Subcutaneous adipose tissue (tissue), 4 donors: Measurements from ENCODE around the gene SH3PXD2A. TPM values are rescaled to one million over a fixed set of nuclear protein-coding genes. Genes with fewer than 3 reads are reported as not detected.

ENCODE experiments used
- CTCF ChIP-seq: fragments of 450-650 bp; IDR thresholded peaks from one replicate; pipeline ENCODE4 v1.5.1; 2016; ENCODE audit warnings: low read depth, mild to moderate bottlenecking, control low read depth, antibody characterized with exemption, moderate library complexity
- total RNA-seq, 4 donors: library from RNA; depleted of rRNA; stranded (reverse); fragments of >200 nt; gene quantifications; one replicate each; pipeline ENCODE4 v1.1.0, GENCODE V29; 2016

The SH3PXD2A gene
- total RNA-seq, 4 donors from 2014 or later: 13.0 to 23.6 (median 18.7) TPM

GRCh38 chr10:103666087-103666761, 189.2 kb downstream of the SH3PXD2A start:
- no peak for TF ChIP-seq CTCF

GRCh38 chr10:103665162-103665889, 190.1 kb downstream of the SH3PXD2A start:
- no peak for TF ChIP-seq CTCF

GRCh38 chr10:103663802-103664201, 191.6 kb downstream of the SH3PXD2A start:
- no peak for TF ChIP-seq CTCF

- no peak for TF ChIP-seq CTCF
These were observed 192.1 kb downstream of the SH3PXD2A start for GRCh38 chr10:103663236-103663635.

- no peak for TF ChIP-seq CTCF
These were observed 194.0 kb downstream of the SH3PXD2A start for GRCh38 chr10:103661198-103661950.

- TF ChIP-seq CTCF: no peak
These were observed 194.8 kb downstream of the SH3PXD2A start for GRCh38 chr10:103660364-103661197.
